GM19099 (cell line): ENCODE results near the gene HSPA1L.

Source experiments
- POLR2A ChIP-seq: IDR thresholded peaks from 3 replicates; pipeline ENCODE4 v1.6.1; 2011; ENCODE audit warnings: low read depth; ENCODE audit not compliant: insufficient read length; ENCODE audit errors: extremely low read depth

HSPA1L gene

DNA sequence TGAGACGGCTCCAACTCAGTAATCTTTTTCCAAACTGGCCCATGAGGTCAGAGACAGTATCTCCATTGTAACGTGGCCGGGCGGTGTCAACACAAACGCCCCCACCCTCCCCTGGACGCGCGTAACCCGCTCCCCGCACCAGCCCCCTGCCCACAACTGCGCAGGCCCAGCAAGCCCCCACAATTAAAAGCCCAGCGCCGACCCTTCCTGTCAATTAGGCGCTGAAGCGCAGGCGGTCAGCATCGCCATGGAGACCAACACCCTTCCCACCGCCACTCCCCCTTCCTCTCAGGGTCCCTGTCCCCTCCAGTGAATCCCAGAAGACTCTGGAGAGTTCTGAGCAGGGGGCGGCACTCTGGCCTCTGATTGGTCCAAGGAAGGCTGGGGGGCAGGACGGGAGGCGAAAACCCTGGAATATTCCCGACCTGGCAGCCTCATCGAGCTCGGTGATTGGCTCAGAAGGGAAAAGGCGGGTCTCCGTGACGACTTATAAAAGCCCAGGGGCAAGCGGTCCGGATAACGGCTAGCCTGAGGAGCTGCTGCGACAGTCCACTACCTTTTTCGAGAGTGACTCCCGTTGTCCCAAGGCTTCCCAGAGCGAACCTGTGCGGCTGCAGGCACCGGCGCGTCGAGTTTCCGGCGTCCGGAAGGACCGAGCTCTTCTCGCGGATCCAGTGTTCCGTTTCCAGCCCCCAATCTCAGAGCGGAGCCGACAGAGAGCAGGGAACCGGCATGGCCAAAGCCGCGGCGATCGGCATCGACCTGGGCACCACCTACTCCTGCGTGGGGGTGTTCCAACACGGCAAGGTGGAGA is at the start of gene HSPA1L, which contains the start of gene HSPA1A:
Gene HSPA1L, minus strand, starts transcription at position 259 of the 814 bp plus-strand sequence. CDS start 3,311 bp downstream, outside the sequence.
Gene HSPA1A, plus strand, starts transcription at position 519 of the 814 bp plus-strand sequence. Its CDS starts 214 bp downstream, at position 733.
- peak; percentile 89 for TF ChIP-seq POLR2A

DNA sequence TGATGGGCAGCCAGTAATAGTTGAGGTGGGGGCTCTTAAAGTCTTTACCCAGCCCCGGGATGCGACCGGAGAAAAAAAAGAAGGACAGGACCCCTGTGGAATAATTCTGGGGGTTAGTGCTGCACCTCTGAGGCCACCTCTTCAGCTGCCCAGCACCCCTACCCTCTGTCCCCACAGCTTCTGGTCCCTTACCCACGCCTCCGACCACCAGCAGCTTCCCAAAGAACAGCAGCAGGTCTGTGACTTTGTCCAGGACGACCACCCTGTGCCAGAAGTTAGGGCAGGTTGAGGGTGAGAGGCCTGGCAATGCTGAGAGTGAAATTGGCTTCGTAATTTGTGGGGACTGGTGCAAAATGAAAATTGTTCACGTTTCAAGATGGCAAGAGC is 49.7 kb upstream of the HSPA1L start:
- TF ChIP-seq POLR2A: no peak

DNA sequence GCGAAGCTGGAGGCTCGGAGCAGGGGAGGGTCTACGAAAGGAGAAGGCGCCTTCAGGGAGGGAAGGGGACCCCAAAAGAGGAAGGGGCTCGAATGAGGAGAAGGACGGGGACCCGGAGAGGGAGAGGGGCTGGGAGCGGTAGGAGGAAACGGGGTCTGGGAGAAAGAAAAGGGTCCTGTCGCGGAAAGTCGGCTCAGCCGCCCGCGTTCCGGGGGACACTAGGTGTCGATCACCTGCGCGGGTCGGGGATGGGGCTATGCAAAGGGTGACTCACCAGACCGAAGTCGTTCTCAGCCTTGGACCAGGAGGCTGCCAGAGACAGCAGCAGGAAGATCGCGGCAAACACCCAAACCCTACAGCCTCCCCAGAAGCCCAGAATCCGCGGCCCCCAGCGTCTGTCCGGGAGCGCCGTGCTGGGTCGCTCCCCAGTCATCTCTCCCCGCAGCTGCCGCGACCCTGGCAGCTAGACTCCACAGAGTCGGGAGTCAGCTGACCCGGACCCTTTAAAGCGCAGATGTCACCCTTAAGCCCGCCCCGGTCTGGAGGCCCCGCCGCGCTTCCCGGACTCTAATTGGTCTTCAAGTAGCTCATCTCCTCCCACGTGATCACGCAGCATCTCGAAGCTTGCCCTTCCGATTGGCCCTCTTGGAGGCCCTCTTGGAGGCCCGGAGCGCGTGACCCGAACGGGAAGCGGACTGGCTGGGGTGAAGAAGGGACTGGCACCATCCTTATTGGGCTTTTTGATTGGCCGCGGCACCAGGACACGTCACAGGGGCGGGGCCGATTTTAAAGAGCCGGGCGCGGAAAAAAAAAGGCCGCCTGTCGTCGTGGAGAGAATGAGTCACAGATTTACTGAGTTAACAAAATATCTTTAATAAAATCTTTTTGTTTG is 47.5 kb upstream of the HSPA1L start, which contains the start of gene NEU1:
Gene NEU1, minus strand, starts transcription at position 478 of the 892 bp plus-strand sequence. Its CDS starts 45 bp downstream, at position 433.
- peak; percentile 99 for TF ChIP-seq POLR2A

DNA sequence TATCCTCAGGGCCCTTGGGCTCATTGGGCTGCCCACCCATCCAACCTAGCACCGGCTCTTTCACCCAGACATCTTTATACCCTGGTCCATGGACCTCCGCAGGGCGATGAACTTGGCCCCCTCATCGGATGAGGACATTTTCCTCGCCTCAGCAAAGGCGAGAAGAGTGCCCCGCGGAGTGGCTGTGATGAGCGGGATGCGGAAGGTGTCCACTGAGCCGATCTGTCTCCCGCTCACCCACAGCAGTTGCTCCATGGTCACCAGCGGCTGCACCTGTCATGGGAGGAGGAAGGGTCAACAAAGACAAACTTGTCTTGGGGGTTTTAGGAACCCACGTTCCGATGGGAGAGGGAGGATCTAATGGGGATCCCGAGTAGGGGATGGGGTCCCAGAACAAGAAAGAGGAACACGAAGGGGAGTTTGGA is 46.8 kb upstream of the HSPA1L start:
- TF ChIP-seq POLR2A: no peak

DNA sequence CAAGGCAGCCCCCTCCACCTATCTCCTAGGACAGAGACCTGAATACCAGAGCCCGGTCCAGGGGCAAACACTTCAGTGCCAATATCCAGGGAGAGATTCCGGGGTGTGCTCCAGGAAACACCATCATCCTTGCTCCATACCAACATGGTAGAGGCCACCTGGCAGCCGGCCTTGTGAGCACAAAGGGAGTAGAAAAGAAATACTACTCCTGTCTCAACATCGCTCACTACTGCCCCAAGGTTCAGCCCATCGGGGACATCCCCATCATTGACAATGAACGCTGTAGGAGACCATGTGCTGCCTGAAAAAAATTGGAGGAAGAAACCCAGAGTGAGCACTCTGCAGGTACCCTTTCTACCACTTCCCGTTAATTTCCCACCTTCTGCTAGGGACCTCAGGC is 46.1 kb upstream of the HSPA1L start:
- TF ChIP-seq POLR2A: no peak

DNA sequence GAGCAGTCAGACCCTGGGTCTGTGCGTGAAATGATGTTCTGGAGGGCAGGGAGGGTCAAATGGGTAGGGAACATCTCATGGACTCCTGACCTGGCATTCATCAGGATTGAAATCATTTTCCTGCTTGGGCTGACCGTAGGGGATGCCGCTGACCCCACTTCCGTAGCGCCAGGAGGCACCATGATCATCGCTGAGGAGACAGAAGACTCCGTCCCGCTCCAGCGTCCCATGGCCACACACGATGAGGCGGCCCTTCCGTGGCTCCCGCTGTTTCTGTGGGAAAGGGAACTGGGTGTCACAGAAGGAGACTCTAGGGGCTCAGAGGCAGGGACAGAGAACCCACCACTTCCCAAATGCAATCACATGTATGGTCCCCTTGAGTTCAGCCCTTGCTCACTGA is 45.3 kb upstream of the HSPA1L start:
- no peak for TF ChIP-seq POLR2A

DNA sequence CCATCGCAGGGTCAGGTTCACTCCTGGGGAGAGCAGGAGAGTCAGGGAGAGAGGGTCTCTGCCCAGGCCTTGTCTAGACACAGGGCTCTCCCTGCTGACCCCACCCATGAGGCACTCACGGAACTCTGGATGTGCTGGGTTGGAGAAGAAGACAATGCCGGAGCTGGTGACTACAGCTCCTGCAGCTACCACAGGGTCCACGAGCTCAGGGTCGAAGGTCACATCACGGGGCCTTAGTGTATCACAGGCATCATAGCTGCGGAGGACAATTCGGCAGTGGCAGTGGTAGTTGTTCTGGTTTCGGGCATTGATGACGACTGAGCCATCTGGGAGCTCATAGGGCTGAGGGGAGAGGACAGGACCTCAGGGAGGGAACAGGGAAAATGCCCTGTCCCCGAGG is 44.8 kb upstream of the HSPA1L start:
- no peak for TF ChIP-seq POLR2A

DNA sequence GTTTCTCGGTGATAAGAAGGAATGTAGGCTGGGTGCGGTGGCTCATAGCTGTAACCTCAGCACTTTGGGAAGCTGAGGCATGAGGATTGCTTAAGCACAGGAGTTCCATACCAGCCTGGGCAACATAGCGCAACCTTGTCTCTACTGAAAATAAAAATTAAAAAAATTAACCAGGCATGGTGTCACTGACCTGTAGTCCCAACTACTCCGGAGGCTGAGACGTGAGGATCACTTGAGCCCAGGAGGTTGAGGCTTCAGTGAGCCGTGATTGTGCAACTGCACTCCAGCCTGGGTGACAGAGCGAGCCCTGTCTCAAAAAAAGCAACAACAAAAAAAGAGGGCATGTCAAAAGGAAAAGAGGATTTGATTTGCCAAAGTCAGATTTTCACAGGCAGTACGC is 43.6 kb upstream of the HSPA1L start:
- no peak for TF ChIP-seq POLR2A

DNA sequence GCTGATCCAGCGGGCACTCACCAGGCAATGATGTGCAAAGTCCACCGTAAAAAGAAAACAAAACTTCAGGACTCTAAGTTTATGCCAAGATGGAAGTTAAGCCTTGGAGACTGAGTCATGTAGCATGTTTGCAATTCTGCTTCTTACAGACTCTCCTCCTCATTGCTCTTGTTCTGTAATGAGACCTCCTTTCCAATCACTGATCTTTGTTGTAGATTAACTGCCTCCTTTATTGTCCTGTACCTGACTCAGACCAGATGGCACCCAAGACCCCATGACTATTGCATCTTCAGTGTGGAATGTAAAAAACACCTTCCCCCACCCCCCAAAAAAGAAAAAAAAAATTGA is 36.4 kb upstream of the HSPA1L start:
- TF ChIP-seq POLR2A: no peak

DNA sequence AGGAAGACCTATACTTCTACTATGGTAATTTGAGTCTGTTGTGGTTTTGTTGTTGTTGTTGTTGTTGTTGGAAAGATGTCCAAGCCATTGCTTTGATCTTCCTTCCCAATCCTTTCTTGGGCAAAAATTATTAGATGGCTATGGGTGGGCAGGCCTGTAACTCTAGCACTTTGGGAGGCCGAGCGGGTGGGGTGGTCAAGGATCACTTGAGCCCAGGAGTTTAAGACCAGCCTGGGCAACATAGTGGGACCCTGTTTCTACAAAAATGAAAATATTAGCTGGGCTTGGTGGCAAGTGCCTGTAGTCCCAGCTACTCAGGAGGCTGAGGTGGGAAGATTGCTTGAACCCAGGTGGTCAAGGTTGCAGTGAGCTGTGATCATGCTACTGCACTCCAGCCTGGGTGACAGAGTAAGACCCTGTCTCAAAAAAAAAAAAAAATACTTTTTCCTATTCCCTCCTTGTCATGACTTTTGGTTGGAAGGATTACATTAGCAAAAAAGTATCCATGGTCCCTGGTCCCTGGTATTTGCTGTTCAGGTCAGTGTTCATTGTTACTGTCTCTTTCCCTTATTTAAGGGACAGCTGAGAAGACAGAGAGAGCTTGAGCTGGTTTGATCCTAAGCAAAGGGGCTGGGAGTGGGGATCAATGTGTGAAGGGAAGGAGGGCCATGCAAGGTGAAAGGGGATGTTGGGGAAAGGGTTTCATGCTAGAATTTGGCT is 35.8 kb upstream of the HSPA1L start:
- TF ChIP-seq POLR2A: no peak

DNA sequence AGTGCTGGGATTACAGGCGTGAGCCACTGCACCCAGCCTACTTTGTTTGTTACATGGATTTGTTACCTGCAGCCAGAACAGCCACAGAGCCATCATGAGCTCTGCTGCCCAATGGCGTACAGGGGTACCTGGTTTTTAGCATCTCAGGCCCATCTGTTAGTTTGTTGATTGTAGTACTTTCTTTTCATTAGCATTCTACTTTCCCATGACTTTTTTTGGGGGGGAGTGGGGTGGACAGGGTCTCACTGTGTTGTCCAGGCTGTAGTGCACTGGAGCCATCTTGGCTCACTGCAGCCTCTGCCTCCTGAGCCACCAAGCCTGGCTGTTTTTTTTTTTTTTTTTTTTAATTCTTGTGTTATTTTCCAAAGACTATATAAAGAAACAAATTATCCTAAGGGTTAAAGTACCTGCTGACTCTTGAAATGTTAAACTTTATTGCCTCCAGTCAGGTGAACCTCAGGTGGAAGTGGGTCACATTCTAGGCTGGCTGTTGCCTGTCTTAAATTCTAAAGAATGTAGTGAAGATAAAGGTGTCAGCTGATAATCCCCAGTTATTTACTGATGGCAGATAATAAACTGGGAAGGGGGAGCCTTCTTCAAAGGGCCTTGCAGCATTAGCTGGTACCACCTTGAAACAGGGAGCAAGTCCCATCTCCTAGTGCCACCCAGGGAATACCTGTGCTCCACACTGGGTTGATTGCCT is 32.3 kb upstream of the HSPA1L start:
- no peak for TF ChIP-seq POLR2A

DNA sequence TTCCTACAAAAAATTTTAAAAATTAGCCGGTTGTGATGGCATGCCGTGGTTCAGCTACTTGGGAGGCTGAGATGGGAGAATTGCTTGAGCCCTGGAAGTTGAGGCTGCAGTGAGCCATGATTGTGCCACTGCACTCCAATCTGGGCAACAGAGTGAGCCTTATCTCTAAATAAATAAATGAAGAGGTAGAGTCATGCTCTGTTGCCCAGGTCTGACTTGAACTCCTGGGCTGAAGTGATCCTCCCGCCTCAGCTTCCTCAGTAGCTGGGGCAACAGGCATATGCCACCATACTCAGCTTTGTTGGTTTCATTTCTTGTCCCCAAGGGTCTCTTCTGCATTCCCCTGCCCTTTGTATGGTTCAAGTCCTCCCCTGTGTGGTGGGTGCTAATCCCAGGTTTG is 29.4 kb upstream of the HSPA1L start:
- no peak for TF ChIP-seq POLR2A

DNA sequence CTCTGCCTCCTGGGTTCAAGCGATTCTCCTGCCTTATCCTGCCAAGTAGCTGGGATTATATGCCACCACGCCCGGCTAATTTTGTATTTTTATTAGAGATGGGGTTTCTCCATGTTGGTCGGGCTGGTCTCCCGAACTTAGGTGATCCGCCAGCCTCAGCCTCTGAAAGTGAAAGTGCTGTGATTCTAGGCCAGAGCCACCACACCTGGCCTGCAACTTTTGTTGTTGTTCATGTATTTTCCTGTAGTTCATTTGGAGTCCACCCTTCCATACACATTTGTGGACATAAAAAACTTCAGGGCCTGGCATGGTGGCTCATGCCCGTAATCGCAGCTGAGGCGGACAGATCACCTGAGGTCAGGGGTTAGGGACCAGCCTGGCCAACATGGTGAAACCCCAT is 27.0 kb upstream of the HSPA1L start:
- peak; percentile 33 for TF ChIP-seq POLR2A

DNA sequence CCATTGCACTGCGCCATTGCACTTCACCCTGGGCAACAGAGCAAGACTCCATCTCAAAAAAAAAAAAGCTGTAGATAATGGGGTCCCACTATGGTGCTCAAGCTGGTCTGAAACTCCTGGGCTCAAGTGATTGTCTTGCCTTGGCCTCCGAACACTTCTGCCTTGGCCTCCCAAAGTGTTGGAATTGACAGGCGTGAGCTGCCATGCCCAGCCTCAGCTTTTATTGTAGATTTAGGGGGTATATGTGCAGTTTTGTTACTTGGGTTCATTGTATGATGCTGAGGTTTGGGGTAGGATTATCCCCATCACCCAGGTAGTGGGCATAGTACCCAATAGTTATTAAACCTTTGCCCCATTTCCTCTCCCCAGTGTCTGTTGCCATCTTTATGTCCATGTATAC is 23.9 kb upstream of the HSPA1L start:
- TF ChIP-seq POLR2A: no peak
